ENCODE measurements around the gene PCDHGC5.

The PCDHGC5 gene

GRCh38 chr5:141491323-141492167 is 2.7 kb downstream of the PCDHGC5 start:
- FAIRE-seq, result no peak

DNA sequence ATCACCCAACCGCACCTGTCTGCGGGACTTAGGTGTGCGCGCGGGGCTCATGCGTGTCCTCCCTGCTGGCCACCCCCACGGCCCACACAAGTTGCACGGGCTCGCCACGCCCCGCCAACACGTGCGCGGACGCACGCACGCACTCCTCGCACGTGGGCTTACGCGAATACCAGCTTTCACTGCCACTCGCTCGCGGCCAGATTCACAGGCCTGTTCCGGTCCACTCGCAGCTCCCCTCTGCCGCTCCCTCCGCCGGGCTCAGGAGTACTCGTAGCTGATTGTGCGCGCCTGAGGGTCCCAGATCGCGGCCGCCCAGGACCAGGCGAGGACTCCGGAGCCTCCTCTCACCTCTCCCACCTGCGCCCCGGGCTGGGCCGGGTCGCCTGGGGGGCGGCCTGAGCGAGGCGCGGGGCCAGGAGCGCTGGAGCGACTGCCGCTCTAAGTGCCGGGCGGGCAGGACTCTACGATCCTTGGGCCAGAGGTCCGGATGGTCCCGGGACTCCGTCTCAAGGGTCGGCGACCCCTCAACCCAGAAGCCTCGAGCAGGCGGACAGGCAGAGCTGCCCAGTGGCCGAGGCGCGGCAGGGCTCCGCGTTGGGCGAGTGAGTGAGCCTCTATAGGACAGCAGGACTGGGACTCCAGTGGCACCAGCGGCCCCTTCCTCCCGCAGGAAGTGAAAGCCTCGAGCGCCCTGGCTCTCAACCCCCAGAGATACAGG is 3.4 kb downstream of the PCDHGC5 start:
- FAIRE-seq, result no peak

DNA sequence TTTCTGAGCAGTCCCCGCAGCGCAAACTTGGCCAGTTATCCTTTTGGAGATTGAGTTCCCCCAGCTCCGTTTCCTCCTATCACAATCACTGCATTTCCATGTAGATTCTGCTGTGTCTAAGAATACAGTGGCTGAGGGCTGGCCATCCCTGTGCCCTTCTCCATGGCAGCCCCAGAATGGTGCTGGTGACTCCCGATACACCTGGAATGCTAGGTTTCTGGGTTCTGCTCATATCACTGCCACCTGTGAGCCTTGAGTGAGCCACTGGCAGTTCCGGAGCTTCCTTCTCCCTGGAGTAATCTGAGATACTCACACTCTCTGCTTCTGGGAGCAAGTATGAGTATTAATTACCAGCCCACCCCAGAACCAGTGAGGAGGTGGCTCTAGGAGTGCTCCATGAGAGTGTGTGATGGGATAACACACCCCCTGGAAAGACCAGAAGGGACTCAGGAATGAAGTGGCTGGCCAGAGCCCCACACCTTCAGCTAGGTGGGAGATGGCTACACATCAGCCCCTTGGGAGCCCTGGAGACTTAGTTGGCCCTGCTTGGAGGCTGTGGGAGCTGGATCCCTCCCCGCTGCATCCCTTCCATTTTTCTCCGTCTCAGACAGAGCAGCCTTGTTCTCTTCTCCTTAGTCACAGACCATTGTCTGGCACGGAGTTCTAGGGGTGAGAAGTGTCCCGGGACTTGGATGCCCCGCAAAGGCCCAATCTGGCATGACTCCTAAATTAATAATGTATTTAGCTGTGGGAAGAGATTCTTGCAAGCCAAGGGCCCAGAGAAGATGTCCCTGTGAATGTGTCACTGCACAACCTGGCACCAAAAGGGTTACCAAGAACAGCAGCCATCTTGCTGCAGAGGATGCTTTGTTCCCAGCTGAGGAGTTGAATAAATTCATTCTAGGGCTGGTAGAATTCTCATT is 4.9 kb downstream of the PCDHGC5 start:
- no peak for FAIRE-seq

DNA sequence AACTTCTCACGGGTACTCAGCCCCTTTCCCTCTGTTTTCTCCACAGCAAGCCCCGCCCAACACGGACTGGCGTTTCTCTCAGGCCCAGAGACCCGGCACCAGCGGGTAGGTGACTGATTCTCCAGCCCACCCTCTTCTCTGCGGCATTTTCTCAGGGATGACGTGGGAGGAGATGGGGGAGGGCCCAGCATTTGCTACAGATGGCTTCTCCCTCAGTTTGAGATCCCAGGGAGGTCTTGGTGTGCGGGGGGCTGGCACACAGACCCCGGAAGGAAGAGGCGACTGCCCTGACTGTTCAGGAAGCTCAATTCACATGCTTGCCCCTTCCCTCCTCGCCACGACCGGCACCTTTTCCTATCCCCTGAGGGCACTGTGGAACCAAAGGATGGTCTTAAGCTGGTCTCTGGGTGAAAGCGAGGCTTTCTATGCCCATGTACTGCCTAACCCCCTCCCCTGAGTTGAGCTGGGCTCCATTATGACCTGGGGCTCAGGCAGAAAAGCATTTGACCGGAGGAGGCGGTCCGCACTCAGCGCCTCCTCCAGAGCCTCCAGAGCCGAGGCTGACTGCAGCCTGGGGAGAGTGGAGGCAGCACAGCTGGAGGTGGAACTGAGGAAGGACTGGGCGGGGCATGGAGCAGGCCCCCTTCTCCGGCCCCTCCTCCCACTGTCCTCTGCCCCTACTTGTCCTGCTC is 6.0 kb downstream of the PCDHGC5 start:
- no peak for FAIRE-seq

GRCh38 chr5:141495453-141495811 is 6.6 kb downstream of the PCDHGC5 start:
- FAIRE-seq, result no peak

DNA sequence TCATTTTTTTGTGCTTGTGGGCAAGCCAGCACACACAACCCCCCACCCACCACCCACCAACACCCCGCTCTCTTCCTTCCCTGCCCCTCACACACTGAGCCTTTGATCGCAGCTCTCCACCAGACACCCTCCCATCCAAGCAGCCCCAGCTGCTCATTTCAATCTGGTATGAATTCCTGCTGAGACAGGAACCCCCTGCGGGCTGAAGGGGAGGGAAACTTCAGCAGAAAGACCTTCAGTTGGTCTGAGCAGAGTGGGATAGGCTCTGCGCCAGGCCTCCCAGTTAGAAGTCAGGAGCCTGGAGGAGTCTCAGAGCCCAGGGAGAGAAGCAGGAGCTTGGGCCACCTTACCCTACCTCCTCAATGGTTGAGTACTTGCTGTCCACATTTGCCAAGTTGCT is 7.2 kb downstream of the PCDHGC5 start:
- FAIRE-seq, result no peak

GRCh38 chr5:141501761-141502160 is 12.9 kb downstream of the PCDHGC5 start:
- FAIRE-seq, result no peak

- FAIRE-seq, result no peak
Observed at GRCh38 chr5:141503681-141504080, 14.8 kb downstream of the PCDHGC5 start.

GRCh38 chr5:141504216-141504615 is 15.3 kb downstream of the PCDHGC5 start:
- no peak for FAIRE-seq

GRCh38 chr5:141506381-141507155 is 17.7 kb downstream of the PCDHGC5 start:
- FAIRE-seq, result no peak

DNA sequence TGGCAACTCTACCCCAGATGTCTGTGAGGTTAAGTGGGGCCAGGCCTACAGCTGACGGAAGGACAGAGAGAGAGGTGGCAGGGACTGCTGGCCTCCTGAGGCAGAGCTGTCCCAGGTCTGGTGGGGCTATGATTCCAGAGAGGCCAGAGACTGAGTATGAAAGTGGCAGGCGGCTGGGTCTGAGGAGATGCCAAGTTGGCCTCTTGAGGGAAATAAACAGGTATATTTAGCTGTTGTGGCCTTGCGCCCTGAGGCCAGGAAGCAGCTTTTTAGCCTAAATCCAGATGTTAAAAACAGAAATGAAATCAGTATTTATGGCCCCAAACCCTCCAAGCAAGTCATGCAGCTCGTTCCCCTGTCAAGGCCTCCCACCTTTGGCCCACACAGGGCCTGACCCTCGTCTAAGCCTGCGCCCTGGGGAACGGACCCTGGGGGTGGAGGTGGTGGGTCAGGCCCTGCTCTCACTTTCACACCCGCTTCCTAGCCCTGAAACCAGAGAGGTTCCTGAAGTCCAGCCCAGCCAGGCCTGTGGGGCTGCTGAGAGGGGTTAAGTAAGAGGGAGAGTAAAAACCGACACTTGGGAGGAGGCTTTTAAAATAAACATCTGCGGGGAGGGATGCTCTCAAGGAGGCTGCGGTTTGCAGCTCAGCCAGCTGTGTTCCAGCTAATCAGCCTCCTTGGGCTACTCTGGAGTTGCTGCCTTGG is 18.7 kb downstream of the PCDHGC5 start:
- no peak for FAIRE-seq

GRCh38 chr5:141508440-141508797 is 19.5 kb downstream of the PCDHGC5 start:
- no peak for FAIRE-seq

DNA sequence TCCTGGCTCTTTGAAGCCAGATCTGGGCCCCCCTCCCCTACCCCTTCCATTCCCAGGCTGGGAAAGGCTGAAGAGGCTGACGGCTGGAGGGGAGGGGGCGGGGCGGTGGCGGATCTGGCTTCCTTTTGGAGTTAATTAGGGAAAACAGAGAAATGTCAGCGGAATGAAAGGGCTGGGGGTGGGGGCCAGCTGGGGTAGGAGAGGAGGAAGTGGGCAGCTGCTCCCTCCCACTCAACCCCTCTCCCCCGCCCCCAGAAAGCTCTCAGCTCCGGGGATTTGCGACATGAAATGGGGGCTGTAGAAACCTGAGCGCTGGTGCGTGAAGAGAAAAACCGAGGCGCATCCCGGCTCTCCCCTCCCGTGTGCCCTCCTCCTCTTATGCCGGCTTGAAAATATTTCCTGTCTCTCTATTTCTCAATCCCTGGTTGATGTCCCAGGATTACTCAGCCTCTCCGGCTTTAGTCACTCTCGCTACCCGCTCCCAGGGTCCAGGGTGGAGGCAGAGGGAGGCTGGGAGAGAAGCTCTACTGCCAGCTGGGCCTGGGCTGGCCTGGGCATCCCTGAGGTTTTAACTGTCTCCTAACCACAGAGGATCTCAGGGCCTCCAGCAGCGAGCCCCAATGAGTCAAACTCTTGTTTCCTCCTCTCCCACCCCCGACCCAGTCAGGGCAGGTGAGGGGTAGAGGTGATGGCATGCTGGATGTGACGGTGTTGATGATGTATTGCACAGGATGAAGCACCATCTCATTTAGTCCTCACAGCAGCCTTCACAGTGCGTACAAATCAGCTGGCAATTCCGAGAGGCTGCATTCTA is 20.1 kb downstream of the PCDHGC5 start:
- FAIRE-seq, result no peak

DNA sequence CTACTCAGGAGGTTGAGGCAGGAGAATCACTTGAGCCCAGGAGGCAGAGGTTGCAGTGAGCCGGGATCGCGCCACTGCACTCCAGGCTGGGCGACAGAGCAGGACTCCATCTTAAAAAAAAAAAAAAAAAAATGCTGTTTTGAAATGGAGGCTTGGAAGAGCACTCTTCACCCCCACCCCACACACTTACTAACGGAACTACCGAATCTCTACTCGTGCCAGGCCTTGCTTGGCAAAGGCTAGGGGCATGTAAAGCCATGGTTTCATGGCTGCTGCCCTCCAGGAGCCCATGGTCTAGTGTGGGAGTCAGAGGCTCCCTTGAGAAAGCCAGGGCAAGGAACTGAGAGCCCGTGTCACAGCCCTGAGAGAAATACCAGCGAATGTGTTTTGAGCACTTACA is 21.3 kb downstream of the PCDHGC5 start:
- no peak for FAIRE-seq

- FAIRE-seq, result no peak
Observed at GRCh38 chr5:141510850-141511601, 22.1 kb downstream of the PCDHGC5 start.

DNA sequence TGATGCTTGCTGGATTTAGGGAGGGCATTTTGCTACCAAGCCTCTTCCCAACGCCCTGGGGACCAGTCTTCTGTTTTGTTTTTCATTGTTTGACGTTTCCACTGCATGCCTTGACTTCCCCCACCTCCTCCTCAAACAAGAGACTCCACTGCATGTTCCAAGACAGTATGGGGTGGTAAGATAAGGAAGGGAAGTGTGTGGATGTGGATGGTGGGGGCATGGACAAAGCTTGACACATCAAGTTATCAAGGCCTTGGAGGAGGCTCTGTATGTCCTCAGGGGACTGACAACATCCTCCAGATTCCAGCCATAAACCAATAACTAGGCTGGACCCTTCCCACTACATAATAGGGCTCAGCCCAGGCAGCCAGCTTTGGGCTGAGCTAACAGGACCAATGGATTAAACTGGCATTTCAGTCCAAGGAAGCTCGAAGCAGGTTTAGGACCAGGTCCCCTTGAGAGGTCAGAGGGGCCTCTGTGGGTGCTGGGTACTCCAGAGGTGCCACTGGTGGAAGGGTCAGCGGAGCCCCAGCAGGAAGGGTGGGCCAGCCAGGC is 23.0 kb downstream of the PCDHGC5 start:
- FAIRE-seq, result no peak

GRCh38 chr5:141512390-141512910 is 23.6 kb downstream of the PCDHGC5 start:
- FAIRE-seq, result no peak

GRCh38 chr5:141512911-141513626 is 24.2 kb downstream of the PCDHGC5 start:
- FAIRE-seq, result no peak
